ENCODE results near the gene QRICH2.
"Not testable (repeated sequence)": the region's sequence is repeated elsewhere in the genome, so short reads cannot be mapped to it uniquely, and the experiment has no call there.

Gene QRICH2, protein sequence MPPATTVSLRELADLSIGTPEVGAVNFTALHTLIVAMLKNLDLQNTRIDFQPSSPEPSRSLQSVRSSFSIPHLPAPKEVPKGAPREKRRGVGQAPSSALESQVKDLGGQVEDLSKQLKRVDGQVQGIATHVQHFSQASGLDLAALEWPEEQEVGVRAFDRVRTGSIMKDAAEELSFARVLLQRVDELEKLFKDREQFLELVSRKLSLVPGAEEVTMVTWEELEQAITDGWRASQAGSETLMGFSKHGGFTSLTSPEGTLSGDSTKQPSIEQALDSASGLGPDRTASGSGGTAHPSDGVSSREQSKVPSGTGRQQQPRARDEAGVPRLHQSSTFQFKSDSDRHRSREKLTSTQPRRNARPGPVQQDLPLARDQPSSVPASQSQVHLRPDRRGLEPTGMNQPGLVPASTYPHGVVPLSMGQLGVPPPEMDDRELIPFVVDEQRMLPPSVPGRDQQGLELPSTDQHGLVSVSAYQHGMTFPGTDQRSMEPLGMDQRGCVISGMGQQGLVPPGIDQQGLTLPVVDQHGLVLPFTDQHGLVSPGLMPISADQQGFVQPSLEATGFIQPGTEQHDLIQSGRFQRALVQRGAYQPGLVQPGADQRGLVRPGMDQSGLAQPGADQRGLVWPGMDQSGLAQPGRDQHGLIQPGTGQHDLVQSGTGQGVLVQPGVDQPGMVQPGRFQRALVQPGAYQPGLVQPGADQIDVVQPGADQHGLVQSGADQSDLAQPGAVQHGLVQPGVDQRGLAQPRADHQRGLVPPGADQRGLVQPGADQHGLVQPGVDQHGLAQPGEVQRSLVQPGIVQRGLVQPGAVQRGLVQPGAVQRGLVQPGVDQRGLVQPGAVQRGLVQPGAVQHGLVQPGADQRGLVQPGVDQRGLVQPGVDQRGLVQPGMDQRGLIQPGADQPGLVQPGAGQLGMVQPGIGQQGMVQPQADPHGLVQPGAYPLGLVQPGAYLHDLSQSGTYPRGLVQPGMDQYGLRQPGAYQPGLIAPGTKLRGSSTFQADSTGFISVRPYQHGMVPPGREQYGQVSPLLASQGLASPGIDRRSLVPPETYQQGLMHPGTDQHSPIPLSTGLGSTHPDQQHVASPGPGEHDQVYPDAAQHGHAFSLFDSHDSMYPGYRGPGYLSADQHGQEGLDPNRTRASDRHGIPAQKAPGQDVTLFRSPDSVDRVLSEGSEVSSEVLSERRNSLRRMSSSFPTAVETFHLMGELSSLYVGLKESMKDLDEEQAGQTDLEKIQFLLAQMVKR (N-terminal part only)

DNA sequence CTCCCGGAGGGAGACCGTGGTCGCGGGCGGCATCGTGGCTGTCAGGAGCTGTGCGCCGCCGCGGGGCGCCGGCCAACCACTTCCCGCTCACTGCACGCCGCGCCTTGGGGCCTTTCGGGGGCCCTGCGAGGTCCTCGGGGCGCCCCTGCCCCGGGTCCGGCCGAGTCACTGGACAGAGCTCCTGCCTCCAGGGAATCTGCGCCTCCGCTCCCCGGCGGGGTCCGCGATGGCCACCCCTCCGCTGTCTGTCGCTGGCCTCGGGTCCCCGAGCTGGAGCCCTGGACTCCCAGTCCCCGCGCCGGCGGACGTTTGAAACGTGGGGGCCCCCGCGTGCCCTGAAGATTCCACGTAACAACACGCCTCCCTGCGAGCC lies at the start of gene QRICH2:
Gene QRICH2, minus strand, starts transcription at position 311 of the 373 bp plus-strand sequence. Its CDS starts 278 bp downstream, at position 33.
- DNase-seq: no peak

- no peak for DNase-seq
These were observed 49.6 kb upstream of the QRICH2 start for GRCh38 chr17:76357597-76358158.

- DNase-seq: no peak
These were observed 48.9 kb upstream of the QRICH2 start for GRCh38 chr17:76356803-76357456.

- DNase-seq: no peak
These were observed 46.8 kb upstream of the QRICH2 start for GRCh38 chr17:76354747-76355310.

- DNase-seq: no peak
These were observed 46.2 kb upstream of the QRICH2 start for GRCh38 chr17:76354317-76354729.

DNA sequence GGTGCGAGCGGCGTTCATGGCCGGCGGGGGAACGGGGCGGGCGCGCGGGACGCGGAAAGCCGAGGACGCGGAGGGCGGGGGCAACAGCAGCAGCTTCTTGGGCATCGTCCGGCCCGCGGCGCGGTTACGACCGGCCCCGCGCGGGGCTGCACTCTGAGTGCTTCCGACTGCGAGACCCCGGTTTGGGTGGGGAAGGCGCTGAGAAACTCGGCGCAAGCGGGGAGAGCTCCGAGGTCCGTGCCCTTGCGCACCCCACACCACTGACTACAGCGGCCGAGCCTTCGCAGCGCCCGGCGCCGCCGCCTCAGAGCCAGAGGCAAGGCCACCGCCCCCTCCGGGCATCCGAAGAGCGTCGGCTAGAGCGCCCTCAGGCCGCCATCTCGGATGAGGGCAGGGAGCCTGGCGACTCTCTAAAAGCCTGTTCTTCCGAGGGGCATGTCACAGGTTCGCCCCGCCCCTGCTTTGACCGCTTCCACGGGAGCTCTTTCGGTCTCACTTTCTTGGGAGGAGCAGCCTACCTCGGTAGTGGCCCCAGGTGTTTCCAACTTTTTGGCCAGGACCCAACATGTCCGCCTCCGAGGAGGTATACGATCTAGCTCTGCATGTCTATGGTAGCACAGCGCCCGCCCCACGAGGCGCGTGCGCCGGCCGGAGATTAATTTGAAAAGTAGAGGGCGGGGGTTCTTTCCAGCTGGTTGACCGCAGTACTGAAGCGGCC lies 45.7 kb upstream of the QRICH2 start, which contains the start of gene PRPSAP1:
Gene PRPSAP1, minus strand, starts transcription at position 318 of the 718 bp plus-strand sequence. Its CDS starts 213 bp downstream, at position 105.
- peak; percentile 81 for DNase-seq

- peak; percentile 49 for DNase-seq
These were observed 45.0 kb upstream of the QRICH2 start for GRCh38 chr17:76353004-76353598.

DNA sequence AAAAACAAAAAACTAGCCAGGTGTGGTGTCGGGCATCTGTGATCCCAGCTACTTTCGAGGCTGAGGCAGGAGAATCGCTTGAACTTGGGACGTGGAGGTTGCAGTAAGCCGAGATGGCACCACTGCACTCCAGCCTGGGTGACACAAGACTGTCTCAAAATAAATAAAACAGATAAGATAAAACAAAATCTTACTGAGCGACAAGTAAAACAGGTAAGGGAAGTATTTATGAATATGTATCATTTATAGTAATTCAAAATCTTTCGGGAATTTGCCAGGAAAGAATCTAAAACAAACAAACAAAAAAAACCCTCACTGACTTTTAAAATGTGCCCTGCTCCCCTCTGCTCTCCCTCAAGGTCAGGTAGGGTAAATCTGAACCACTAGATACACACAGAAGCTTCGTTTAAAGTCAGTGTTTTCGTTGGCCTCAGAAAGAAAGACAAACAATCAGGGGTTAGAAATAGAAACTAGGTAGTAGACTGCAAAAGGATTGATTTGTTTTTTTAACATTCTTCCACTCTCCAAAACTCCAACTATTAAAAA lies 43.5 kb upstream of the QRICH2 start:
- no peak for DNase-seq

- DNase-seq: no peak
These were observed 42.4 kb upstream of the QRICH2 start for GRCh38 chr17:76350463-76350862.

DNA sequence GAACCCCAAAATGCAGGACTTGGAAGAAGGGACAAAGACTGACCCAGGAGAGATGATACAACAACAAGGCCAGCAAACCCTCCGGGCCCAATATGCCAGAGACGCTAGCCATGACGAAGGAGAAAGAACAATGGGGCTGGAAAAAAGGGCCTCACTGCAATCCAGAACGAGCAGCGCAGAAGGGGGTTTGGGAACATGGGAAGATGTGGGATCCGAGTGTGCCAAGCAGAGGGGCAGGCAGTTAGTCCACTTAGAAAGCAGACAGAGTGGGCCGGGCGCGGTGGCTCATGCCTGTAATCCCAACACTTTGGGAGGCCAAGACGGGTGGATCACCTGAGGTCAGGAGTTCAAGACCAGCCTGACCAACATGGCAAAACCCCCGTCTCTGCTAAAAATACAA lies 38.9 kb upstream of the QRICH2 start:
- not testable (repeated sequence) for DNase-seq

DNA sequence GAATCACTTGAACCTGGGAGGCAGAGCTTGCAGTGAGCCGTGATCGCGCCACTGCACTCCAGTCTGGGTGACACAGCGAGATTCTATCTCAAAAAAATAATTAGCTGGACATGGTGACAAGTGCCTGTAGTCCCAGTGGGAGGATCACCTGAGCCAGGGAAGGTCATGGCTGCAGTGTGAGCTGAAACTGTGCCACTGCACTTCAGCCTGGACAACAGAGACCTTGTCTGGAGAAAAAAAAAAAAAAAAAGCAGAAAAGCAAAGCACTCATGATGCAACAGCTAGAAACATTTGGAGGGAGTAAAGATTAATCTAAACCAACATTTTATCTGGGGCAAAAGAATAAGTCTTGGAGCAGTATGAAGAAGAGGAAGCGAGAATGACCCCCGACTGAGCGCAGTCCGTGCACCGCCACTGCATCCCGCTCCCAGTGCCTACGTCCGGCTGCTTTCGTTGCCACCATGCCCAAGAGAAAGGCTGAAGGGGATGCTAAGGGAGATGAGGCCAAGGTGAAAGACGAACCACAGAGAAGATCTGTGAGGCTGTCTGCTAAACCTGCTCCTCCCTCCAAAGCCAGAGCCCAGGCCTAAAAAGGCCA lies 37.4 kb upstream of the QRICH2 start:
- DNase-seq: no peak

DNA sequence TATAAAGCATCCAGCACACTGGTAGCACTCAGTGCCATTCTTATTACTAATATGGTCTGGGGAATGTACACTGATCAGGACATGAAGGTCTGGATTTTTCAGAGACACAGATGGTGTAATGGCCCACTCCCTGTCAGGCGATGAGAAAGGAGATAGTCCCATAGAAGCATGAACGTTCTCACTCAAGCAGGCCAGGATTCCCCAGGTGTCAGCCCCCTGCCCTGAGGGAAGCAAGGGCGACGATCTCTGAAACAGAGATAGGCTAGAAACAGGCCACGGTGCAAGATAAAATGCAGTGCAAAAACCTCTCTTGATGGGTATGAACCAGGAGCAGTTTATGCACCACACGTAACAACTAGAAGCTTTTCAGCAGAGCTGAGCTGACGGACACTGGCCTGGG lies 35.0 kb upstream of the QRICH2 start:
- DNase-seq: no peak

- DNase-seq: no peak
These were observed 33.2 kb upstream of the QRICH2 start for GRCh38 chr17:76341301-76341700.

- no peak for DNase-seq
These were observed 29.3 kb upstream of the QRICH2 start for GRCh38 chr17:76337413-76337777.

- no peak for DNase-seq
These were observed 28.8 kb upstream of the QRICH2 start for GRCh38 chr17:76336756-76337412.

- no peak for DNase-seq
These were observed 27.8 kb upstream of the QRICH2 start for GRCh38 chr17:76335716-76336381.

GRCh38 chr17:76333673-76334505 lies 25.8 kb upstream of the QRICH2 start:
- no peak for DNase-seq

DNA sequence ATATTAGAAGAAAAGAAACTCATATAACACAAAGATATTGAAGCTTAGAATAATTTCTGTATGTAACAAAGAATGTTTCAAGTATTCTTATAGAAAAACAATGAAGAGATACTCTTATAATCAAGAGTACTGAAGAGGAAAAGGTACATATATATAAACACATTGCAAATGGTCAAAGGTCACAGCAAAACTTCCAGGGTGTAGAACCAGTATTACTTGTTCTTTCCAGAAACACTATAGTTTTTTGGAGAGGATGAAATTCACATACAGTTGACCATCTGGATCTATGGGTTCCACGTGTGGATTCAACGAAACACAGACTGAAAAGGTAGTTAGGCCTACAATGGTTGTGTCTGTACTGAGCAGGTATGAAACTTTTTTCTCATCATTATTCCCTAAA lies 23.0 kb upstream of the QRICH2 start:
- DNase-seq: no peak
